Omental fat pad (tissue), 4 donors: ENCODE data around the gene NTM. TPM values are rescaled to one million over a fixed set of nuclear protein-coding genes. Genes with fewer than 3 reads are reported as not detected.

ENCODE experiments used
- ATAC-seq: fragments of 150-250 bp; one replicate; pipeline ENCODE4 v1.9.1; 2016; ENCODE audit warnings: mild to moderate bottlenecking, moderate library complexity; ENCODE audit not compliant: low FRiP score
- DNase-seq: peaks from one replicate; pipeline ENCODE4 v3.0.0-alpha.2; 2019; ENCODE audit warnings: low spot score
- total RNA-seq, 4 donors: library from RNA; depleted of rRNA; stranded (reverse); fragments of >200 nt; gene quantifications; one replicate each; pipeline ENCODE4 v1.1.0, GENCODE V29; 2016
- TF ChIP-seq, protein P1 (sequence below), 3 donors: fragments of 450-650 bp; IDR thresholded peaks; one replicate each; pipeline ENCODE4 v1.5.1; 2016 to 2017; ENCODE audit warnings: antibody characterized with exemption in 3 of 3, mild to moderate bottlenecking in 3 of 3, moderate library complexity in 2 of 3

Gene NTM
- total RNA-seq, 4 donors from 2014 or later, result 0.56 to 5.5 (median 2.4) TPM

DNA sequence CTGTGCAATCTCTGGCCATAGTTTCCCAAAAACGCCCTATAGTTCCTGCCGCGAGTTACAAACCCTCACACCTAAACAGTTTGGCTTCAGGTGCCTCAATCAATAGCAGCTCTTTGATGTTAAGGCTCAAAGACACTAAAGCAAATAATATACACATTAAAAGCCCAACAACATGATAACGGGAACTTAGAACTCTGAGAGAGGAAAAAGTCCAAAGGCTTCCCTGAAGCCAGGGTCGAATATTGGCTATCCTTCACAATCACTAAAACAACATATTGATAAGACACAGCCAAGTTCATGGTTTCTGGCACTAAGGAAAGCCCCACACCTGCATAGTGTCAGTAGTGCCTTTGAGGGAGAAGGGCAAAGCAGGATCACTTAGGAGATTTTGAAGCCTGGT is 54.9 kb downstream of the NTM start:
- DNase-seq (no peak), ATAC-seq (no peak)
- TF ChIP-seq, protein P1, sequence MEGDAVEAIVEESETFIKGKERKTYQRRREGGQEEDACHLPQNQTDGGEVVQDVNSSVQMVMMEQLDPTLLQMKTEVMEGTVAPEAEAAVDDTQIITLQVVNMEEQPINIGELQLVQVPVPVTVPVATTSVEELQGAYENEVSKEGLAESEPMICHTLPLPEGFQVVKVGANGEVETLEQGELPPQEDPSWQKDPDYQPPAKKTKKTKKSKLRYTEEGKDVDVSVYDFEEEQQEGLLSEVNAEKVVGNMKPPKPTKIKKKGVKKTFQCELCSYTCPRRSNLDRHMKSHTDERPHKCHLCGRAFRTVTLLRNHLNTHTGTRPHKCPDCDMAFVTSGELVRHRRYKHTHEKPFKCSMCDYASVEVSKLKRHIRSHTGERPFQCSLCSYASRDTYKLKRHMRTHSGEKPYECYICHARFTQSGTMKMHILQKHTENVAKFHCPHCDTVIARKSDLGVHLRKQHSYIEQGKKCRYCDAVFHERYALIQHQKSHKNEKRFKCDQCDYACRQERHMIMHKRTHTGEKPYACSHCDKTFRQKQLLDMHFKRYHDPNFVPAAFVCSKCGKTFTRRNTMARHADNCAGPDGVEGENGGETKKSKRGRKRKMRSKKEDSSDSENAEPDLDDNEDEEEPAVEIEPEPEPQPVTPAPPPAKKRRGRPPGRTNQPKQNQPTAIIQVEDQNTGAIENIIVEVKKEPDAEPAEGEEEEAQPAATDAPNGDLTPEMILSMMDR (IDR thresholded peaks at IDR 0.05), result no peak

DNA sequence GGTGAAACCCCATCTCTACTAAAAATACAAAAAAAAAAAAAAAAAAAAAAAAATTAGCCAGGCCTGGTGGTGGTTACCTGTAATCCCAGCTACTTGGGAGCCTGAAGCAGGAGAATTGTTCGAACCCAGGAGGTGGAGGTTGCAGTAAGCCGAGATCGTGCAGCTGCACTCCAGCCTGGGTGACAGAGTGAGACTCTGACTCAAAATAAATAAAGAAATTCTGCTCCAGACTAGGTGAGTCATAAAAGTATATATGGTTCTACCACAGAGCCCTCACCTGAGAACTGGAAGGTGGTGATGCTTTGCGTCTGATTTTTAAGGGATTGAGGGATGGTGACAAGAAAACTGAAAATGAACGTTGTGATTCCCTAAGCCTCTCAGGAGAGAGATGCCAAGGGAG is 58.4 kb downstream of the NTM start:
- no peak for DNase-seq
- no peak for ATAC-seq
- TF ChIP-seq, protein P1 (IDR thresholded peaks at IDR 0.05), result no peak

DNA sequence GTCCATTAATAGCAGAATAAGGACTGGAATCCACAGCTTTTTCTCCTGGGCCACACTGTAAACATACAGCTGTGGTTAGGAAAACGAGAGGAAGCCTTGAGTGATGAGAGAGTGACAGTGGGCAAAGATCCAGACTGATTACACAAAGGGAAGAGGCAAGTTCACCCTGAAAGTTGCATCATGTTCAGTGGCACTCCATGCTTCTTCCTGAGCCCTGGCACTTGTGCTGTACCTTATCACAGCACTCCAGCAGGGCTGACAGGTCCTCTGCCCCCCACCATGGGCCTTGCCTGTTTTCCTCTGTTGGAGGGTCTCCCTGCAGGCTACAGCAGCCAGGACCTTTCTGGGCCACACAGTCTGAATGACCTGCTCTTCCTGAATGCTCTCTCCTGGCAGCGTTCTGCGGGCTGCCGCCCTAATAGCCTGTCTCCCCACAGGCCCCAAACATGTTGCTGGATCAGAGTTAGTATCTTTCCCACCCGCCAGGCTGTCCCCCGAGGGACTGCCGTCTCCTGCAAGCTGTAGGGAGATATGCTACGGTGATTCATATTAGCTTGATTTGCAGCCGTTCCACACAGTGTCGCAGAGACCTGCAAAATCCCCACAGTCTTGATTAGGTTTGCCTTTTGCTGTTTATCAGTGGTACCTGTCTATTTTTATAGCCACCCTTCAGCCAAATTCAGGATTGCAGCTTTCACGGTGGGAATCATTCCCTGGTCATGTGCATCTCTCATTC is 60.2 kb downstream of the NTM start:
- ATAC-seq, result no peak
- DNase-seq, result no peak
- TF ChIP-seq, protein P1 (IDR thresholded peaks at IDR 0.05), result no peak

DNA sequence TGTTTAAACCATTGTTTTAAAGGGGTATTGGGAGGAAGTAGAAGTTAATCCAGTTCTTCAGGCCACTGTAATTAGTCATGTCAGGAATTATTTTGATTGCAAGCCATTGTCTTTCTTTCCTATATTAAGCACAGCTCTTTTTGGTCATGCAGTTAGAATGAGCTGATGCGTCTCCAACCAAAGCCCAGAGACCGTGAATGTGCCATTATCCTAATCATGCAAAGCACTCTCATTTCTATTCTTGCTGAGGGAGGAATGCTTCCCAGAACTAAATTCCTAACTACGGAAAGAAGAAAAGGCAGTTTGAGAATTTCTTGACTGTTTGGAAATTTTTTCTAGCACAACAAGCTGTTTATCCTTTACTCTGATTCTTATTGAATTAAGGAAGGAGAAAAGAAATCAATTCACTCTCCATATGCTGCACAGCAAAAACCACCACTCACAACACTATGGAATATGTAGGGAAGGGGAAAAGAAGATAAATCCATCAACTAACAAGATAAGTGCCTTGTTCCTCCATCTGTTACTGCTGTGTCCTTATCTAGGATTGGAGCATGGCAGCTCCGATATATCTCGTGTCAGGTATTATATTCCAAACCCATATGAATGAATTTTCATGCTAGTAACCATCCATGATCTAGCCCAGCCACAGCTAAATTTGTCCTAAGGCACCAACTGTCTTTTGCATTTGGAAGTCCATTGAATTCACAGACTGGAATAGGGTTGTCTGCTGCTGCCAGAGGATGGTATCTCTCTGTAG is 70.8 kb downstream of the NTM start:
- ATAC-seq (no peak), DNase-seq (no peak)
- TF ChIP-seq, protein P1 (IDR thresholded peaks at IDR 0.05), result no peak

DNA sequence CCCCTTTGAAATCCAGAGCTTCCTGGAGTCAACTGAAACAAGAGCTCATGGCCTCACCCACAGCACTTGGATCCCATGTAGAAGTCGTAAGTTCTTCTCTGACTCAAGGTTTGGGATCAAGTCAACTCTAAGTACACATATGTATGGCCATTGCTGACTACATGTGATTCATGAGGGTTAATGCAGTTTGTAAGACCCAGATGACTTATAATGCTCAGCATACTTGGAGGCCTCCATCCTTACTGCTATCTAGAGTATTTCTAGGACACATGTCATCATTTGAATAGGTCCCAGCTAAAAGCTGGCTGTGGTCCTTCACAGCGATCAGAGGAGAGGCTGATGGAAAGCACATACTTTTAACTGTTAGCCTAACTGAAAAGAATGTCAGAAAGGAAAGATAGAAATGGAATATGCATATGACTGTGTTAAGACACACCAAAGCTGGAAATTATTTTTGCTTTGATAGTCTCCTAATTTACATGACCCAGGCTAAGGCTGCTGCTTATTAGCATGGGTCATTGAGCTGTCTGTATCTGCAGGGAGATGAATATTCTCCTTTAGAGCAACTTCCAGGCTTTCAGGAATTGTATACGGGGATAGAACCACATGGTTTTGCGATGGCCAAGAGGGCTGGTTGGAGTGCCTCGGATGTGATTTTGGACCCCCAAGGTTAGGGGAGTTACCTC is 76.3 kb downstream of the NTM start:
- no peak for ATAC-seq
- TF ChIP-seq, protein P1 (IDR thresholded peaks at IDR 0.05), result no peak
- no peak for DNase-seq

DNA sequence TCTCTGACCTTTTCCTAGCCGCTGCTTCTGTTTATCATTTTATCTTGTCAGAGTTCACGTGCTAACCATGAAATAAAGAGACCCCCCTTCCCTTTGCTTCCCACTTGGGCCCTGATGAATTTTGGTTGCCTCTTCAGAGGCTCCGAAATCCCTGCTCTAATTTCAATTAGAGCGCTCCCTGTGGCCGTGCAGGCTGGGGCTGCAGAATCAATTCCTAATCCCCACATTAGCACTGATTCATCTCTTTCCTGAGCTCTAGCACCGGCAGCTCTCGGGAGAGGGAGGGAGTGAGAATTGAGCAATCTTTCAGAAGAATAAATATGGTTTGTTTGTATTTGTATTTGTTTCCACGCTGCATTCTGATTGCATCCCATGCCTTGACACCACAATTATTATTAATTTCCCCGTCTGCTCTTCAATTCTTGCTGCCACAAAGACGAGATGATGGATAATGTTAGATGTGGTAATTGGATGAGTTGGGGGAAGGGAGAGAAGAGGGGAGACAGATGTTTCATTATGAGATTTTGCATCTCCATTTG is 76.9 kb downstream of the NTM start:
- no peak for DNase-seq
- TF ChIP-seq, protein P1 (IDR thresholded peaks at IDR 0.05), result no peak
- no peak for ATAC-seq
